Cerebellar cortex (tissue), 1 donor: ENCODE measurements around the gene FXYD7.
"Not testable (repeated sequence)": the region's sequence is repeated elsewhere in the genome, so short reads cannot be mapped to it uniquely, and the experiment has no call there.

Experiments used
- DNase-seq: peaks from one replicate; pipeline ENCODE4 v3.0.0-alpha.2; 2015; ENCODE audit warnings: low spot score

FXYD7 gene

GRCh38 chr19:35165200-35166058 lies 22.4 kb downstream of the FXYD7 start:
- no peak for DNase-seq

GRCh38 chr19:35166100-35167063 lies 23.3 kb downstream of the FXYD7 start:
- no peak for DNase-seq

DNA sequence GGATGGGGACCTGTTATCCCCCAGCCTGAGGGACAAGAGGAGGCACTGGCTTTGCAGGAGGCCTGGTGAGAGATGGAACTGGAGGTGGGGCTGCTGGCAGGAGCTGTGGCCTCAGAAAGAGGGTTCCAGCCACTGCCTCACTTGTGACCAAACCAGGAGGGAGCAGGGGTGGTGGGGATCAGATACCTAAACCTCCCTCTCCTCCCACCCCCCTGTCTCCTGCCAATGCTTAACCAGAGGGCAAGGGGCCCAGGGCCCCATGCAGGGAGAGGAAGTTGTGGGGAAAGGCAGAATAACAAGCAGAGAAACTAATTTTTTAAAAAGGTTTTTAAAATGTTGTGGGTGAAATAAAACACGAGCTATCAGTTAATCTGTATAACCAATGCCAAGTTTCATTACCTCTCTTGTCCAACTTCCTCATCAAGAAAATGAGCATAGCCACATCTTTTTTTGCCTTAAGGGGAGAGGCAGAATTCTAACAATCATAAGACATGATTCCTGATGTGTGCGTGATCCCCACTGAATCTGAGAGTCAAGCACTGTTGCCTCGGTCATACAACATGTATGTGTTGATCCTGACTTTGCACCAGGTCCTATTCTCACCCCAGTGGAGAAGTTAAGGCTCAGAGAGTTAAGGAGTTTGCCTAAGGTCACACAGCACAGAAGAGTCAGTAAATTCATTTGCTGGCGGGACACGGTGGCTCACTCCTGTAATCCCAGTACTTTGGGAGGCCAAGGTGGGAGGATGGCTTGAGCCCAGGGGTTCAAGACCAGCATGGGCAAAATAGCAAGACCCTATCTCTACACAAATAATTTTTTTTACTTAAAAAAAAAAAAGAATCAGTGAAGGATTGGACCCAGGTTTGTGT lies 24.4 kb downstream of the FXYD7 start:
- DNase-seq: no peak

DNA sequence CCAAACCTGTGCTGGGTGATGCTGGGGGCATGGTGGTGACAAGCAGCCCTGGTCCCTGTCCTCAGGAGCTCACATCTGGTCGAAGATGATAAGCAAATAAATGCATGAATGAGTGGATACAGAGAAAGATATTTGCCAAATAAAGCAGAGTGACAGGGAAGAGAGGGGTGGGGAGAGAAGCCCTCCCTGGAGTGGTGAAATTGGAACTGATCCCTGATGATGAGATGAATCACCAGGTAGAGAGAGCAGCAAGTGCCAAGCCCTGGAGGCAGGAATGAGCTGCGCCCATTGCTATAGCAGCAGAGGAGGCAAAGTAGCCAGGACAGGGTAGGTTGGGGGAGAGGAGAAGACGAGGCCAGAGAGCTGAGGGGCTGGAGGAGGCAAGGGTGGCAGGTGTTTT lies 25.1 kb downstream of the FXYD7 start:
- no peak for DNase-seq

DNA sequence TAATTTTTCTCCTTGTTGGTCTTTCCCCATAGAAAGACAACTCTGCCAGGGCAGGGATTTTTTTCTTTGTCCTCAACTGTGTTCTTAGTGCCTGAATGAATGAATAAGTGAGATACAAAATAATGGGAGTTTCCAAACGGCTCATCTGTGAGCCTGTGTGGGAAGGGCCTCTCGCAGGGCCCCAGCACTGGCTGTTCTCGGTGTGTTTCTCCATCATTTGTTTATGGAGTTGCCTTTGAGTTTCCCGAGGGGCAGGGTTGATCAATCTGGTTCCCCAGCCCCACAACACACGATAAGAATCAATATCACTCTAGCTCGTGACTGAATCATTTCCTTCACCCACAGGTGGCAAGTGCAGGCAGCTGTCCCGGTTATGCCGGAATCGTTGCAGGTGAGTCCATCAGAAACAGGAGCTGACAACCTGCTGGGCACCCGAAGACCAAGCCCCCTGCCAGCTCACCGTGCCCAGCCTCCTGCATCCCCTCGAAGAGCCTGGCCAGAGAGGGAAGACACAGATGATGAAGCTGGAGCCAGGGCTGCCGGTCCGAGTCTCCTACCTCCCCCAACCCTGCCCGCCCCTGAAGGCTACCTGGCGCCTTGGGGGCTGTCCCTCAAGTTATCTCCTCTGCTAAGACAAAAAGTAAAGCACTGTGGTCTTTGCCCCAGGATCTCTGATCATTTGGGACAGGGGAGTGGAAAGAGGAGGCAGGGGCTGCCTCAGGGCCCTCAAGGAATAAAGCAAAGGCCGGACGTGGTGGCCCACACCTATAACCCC lies 26.4 kb downstream of the FXYD7 start:
- DNase-seq: no peak

DNA sequence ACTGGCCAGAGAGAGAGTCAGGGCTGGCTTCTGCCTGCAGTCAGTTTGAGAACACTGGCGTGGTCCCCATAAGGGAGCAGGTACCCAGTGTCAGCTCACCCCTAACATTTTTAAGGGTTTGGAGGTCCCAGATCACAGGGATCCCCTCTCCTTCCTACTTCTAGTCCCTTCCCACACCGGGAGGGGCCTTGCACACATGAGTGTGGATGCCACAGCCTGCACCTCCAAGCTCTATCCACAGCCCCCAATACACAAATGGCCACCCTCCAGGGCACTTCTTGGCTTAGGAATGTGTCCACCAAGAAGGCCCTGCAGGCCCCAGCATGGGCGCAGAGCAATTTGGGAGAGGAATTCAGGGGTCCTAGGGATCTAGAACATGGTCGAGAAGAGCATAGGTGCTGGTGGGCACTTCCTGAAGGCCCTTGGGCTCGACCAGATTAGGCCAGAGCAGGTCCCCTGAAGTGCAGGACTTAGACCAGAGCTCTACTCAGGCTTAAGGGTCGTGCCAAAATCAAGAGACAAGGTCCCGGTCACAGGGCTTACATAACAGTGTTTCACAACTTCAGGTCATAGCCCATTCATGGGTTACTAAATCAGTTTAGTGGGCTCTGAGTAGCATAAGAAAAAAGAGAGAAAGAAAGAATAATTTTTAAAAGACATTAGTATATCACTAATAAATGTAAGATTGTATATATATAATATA lies 27.5 kb downstream of the FXYD7 start:
- DNase-seq: no peak

GRCh38 chr19:35171730-35172129 lies 28.7 kb downstream of the FXYD7 start:
- no peak for DNase-seq

DNA sequence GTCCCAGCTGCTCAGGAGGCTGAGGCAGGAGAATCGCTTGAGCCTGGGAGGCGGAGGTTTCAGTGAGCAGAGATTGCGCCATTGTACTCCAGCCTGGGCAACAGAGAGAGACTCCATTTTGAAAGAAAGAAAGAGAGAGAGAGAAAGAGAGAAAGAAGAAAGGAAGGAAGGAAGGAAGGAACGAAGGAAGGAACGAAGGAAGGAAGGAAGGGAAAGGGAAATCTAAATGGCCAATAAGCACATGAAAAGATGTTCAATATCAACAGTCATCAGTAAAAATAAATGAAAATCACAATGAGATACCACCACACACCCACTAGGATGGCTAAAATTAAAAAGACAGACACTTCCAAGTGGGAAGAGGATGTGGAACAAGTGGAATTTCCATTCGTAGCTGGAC lies 31.2 kb downstream of the FXYD7 start:
- no peak for DNase-seq

GRCh38 chr19:35176181-35176570 lies 33.1 kb downstream of the FXYD7 start:
- DNase-seq: no peak

- no peak for DNase-seq
Measured at GRCh38 chr19:35177377-35178274, 34.6 kb downstream of the FXYD7 start.

DNA sequence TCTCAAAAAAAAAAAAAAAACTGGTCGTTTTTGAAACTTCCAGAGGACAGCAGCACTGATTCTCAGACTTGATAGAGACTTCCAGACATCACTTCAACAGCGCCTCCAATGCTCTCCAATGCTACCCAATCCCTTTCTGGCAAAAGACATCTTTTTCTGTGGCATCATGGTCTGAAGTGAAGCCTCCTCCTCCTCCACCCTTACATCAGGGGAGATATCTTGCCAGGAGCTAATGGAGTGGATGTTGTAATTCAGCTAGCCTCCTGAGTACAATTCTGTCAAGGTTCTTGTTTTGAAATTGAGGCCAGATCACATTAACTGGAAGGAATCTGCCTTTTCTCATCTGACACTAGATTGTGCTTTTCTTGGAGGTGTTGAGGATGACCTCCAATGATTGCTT lies 35.6 kb downstream of the FXYD7 start:
- DNase-seq: no peak

GRCh38 chr19:35179830-35180229 lies 36.8 kb downstream of the FXYD7 start:
- no peak for DNase-seq

GRCh38 chr19:35181387-35181786 lies 38.3 kb downstream of the FXYD7 start:
- no peak for DNase-seq

DNA sequence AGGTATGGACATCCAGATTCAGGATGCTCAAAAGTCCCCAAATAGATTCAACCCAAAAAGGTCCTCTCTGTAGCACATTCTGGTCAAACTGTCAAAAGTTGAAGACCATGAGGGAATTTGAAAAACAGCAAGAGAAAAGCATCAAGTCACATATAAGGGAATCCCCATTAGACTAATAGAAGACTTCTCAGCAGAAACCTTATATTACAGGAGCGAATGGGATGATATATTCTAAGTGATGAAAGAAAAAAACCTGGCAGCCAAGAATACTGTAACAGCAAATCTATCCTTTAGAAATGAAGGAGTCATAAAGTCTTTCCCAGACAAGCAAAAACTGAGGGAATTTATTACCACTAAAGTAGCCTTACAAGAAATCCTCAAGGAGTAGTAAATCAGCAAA lies 41.2 kb downstream of the FXYD7 start:
- DNase-seq: no peak

GRCh38 chr19:35184884-35185283 lies 41.8 kb downstream of the FXYD7 start:
- DNase-seq: no peak

DNA sequence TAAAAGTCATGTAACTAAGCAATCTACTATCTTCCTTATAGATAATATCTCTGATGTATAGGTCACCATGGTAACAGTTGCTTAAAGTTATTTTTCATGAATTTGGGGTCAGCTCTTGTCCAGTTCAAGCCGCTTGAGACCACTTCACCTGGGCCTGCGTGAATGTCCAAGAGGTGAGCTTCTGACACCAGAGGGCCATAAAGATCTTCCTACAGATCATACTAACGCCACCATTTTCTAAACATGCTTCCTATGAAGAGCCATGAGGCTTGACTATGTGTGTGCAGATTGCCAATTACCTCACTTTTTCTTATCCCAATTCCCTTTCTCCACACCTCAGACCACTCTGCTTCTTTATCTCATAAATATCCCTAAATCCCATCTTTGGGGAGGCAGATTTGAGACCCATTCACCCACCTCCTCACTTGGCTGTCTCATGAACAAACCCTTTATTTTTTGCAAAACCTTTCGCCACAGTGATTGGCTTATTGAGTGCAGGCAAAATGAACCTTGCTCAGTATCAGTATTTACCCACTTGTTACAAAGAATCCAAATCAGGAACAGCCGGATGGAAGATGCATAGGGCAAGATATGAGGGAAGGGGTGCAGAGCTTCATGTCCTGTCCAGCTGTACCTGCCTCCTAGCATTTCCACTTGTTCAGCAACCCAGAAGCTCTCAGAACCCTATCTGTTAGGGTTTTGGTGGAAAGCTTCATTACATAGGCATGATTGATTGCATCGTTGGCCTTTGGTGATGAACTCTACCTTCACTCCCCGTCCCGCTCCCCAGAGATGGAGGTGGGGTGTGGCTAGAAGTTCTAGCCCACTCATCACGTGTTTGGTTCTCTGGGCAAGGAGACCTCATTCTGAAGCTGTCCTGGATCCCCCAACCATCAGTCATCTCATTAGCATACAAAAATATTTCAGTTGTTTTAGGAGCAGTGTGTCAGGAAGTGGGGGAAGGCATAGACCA lies 51.2 kb downstream of the FXYD7 start:
- no peak for DNase-seq

DNA sequence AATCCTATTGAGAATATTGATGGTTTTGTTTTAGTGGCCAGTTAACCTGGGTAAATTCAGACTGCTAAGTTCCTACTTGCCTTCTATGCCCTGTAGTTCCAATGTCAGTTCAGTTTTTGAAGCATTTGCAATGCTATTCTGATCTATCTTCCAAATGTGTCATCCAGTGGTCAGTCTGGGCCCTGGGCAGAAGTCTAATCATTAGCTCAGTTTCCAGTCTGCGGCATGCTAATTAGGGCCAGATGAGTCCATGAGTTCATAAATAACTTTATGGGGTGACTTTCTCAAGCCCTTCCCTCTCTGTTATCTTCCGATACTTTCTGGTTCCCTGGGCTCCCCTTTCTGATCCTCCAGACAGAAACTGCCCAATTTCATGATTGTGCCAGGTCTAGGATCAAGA lies 52.8 kb downstream of the FXYD7 start:
- DNase-seq: no peak

- not testable (repeated sequence) for DNase-seq
Measured at GRCh38 chr19:35196861-35197260, 53.8 kb downstream of the FXYD7 start.
